ENCODE results near the gene A1BG.

GRCh38 chr19:58307736-58308135 is 45.6 kb downstream of the A1BG start:
- no peak for TF ChIP-seq E2F6 (IDR thresholded peaks at IDR 0.05)
- TF ChIP-seq KDM1A (IDR thresholded peaks at IDR 0.05; ENCODE audit: borderline replicate concordance, low read length) = no peak
- TF ChIP-seq SP4 (IDR thresholded peaks at IDR 0.05; ENCODE audit: low read length) = no peak
